Measurements from ENCODE around the gene COL23A1.

The COL23A1 gene

DNA sequence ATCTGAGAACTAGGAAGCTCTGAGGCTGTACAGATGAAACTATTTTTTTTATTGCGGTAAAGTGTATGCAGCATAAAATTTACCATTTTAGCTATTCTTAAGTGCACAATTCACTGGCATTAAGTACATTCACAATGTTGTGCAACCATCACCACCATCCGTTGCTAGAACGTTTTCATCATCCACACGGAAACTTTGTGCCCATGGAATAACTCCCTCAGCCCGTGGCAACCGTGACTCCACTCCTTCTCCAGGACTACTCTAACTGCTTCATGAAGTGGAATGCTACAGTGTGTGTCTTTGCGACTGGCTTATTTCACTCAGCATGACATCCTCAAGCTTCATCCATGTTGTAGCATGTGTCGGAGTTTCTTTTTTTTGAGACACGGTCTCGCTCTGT is 57.1 kb downstream of the COL23A1 start:
- no peak overlapping the region for H3K4me3 ChIP-seq (ENCODE audit: low read length)

DNA sequence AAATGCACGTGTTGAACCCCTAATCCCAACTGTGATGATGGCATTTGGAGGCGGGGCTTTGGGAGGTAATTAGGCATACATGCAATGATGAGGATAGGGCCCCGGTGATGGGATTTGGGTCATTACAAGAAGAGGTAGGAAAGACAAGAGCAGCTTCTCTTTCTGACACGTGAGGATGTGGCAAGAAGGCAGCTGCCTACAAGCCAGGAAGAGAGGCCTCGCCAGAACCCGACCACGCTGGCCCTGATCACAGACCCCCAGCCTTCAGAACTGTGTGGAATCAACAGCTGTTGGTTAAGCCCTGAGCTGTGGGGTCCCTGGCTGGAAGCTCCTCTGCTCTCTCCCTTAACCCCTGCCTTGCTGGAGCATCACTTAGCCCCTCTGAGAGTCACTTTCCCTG is 57.5 kb downstream of the COL23A1 start:
- Histone ChIP-seq H3K4me2 (ENCODE audit: low read depth, low read length) (no peak overlapping the region), H3K27me3 (replicated peaks; ENCODE audit: insufficient read depth, low read length) (peaks cover 27% of the 10 kb centered on the region), H3F3A (ENCODE audit: insufficient read depth, low read length) (no peaks in the 10 kb centered on the region), H2AFZ (ENCODE audit: low read length) (no peak overlapping the region), H3K9ac (ENCODE audit: low read length) (no peak overlapping the region), H3K9me3 (replicated peaks; ENCODE audit: insufficient read depth, low read length) (no peaks in the 10 kb centered on the region), H4K20me1 (ENCODE audit: insufficient read depth, low read length) (no peaks in the 10 kb centered on the region), H3K4me1 (ENCODE audit: low read length) (no peaks in the 10 kb centered on the region), H3K79me2 (ENCODE audit: low read length) (no peaks in the 10 kb centered on the region), H3K36me3 (replicated peaks; ENCODE audit: insufficient read depth, low read length) (no peaks in the 10 kb centered on the region), H3K27ac (ENCODE audit: low read length) (no peak overlapping the region), H3K4me3 (ENCODE audit: low read length) (no peak overlapping the region), H3K9me2 (replicated peaks; ENCODE audit: insufficient read depth, low read length) (no peaks in the 10 kb centered on the region)
- TF ChIP-seq EZH2 (optimal IDR thresholded peaks at IDR 0.05; ENCODE audit: low read depth, low read length) (no peak), EZH2phosphoT487 (IDR thresholded peaks at IDR 0.05; ENCODE audit: low read length) (no peak)
- TF ChIP-seq, protein P1, sequence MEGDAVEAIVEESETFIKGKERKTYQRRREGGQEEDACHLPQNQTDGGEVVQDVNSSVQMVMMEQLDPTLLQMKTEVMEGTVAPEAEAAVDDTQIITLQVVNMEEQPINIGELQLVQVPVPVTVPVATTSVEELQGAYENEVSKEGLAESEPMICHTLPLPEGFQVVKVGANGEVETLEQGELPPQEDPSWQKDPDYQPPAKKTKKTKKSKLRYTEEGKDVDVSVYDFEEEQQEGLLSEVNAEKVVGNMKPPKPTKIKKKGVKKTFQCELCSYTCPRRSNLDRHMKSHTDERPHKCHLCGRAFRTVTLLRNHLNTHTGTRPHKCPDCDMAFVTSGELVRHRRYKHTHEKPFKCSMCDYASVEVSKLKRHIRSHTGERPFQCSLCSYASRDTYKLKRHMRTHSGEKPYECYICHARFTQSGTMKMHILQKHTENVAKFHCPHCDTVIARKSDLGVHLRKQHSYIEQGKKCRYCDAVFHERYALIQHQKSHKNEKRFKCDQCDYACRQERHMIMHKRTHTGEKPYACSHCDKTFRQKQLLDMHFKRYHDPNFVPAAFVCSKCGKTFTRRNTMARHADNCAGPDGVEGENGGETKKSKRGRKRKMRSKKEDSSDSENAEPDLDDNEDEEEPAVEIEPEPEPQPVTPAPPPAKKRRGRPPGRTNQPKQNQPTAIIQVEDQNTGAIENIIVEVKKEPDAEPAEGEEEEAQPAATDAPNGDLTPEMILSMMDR (IDR thresholded peaks at IDR 0.05; ENCODE audit: low read length), result no peak
- DNase-seq, result no peak

More for the DNA sequence above, 57.1 kb downstream of the COL23A1 start:
- Histone ChIP-seq H3K9me2 (replicated peaks; ENCODE audit: insufficient read depth, low read length) (no peaks in the 10 kb centered on the region), H2AFZ (ENCODE audit: low read length) (no peak overlapping the region), H3K9me3 (replicated peaks; ENCODE audit: insufficient read depth, low read length) (no peaks in the 10 kb centered on the region), H3K79me2 (ENCODE audit: low read length) (no peaks in the 10 kb centered on the region), H3K9ac (ENCODE audit: low read length) (no peak overlapping the region), H3K27me3 (replicated peaks; ENCODE audit: insufficient read depth, low read length) (peaks cover 27% of the 10 kb centered on the region), H3K27ac (ENCODE audit: low read length) (no peak overlapping the region), H4K20me1 (ENCODE audit: insufficient read depth, low read length) (no peaks in the 10 kb centered on the region), H3F3A (ENCODE audit: insufficient read depth, low read length) (no peaks in the 10 kb centered on the region), H3K4me1 (ENCODE audit: low read length) (no peaks in the 10 kb centered on the region), H3K36me3 (replicated peaks; ENCODE audit: insufficient read depth, low read length) (no peaks in the 10 kb centered on the region), H3K4me2 (ENCODE audit: low read depth, low read length) (no peak overlapping the region)
- TF ChIP-seq EZH2 (optimal IDR thresholded peaks at IDR 0.05; ENCODE audit: low read depth, low read length) (no peak), EZH2phosphoT487 (IDR thresholded peaks at IDR 0.05; ENCODE audit: low read length) (no peak)
- TF ChIP-seq, protein P1 (IDR thresholded peaks at IDR 0.05; ENCODE audit: low read length), result no peak
- no peak for DNase-seq

DNA sequence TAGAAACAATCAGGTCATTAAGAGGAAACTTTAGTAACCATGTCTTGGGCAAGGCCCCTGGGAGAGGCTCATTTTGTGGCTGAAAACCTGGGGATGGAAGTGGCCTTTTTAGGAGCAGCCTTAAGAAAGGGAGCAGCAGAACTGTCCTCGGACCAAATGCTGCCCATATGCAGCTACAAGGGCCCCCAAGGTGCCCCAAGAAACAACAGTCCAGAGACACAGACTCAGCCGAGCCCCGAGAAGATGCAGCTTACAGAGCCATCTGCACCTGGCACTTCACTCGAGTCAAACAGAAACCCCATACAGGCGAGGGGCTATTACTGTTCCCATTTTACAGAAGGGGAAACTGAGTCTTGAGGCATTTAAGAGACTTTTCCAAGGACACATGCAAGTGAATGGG is 58.0 kb downstream of the COL23A1 start:
- H3F3A ChIP-seq (ENCODE audit: insufficient read depth, low read length), result no peaks in the 10 kb centered on the region
- DNase-seq, result no peak
- H4K20me1 ChIP-seq (ENCODE audit: insufficient read depth, low read length), result no peaks in the 10 kb centered on the region
- no peaks in the 10 kb centered on the region for H3K9me3 ChIP-seq (replicated peaks; ENCODE audit: insufficient read depth, low read length)
- TF ChIP-seq, protein P1 (IDR thresholded peaks at IDR 0.05; ENCODE audit: low read length), result no peak
- TF ChIP-seq EZH2phosphoT487 (IDR thresholded peaks at IDR 0.05; ENCODE audit: low read length), result no peak
- H3K4me1 ChIP-seq (ENCODE audit: low read length), result no peaks in the 10 kb centered on the region
- H3K27ac ChIP-seq (ENCODE audit: low read length), result no peak overlapping the region
- no peak overlapping the region for H3K4me3 ChIP-seq (ENCODE audit: low read length)
- H3K36me3 ChIP-seq (replicated peaks; ENCODE audit: insufficient read depth, low read length), result no peaks in the 10 kb centered on the region
- no peak overlapping the region for H2AFZ ChIP-seq (ENCODE audit: low read length)
- peaks cover 27% of the 10 kb centered on the region for H3K27me3 ChIP-seq (replicated peaks; ENCODE audit: insufficient read depth, low read length)
- H3K4me2 ChIP-seq (ENCODE audit: low read depth, low read length), result no peak overlapping the region
- H3K9me2 ChIP-seq (replicated peaks; ENCODE audit: insufficient read depth, low read length), result no peaks in the 10 kb centered on the region
- H3K9ac ChIP-seq (ENCODE audit: low read length), result no peak overlapping the region
- no peaks in the 10 kb centered on the region for H3K79me2 ChIP-seq (ENCODE audit: low read length)

Measured in MM.1S (cell line).